K562 (cell line): ENCODE measurements around the gene SLC13A4. TPM values are rescaled to one million over a fixed set of nuclear protein-coding genes. Genes with fewer than 3 reads are reported as not detected.

Source experiments
- FOXJ3 ChIP-seq: sonication (generic); formaldehyde crosslinking; IDR thresholded peaks from 2 replicates; pipeline ENCODE4 v1.4.0; 2020; ENCODE audit warnings: mild to moderate bottlenecking, missing genetic modification reagents
- HLTF ChIP-seq: fragments of 450-650 bp; IDR thresholded peaks from 2 replicates; pipeline ENCODE4 v1.6.1; 2016
- MAFG ChIP-seq: fragments of 450-650 bp; conservative IDR thresholded peaks from 2 replicates; pipeline ENCODE4 v1.6.1; 2016; ENCODE audit warnings: missing genetic modification characterization, missing compliant biosample characterization
- NFXL1 ChIP-seq: fragments of 450-650 bp; formaldehyde crosslinking; IDR thresholded peaks from 2 replicates; pipeline ENCODE4 v1.4.0; 2021; ENCODE audit warnings: mild to moderate bottlenecking
- NFYB ChIP-seq: IDR thresholded peaks from 2 replicates; pipeline ENCODE4 v1.6.1; 2011; ENCODE audit warnings: mild to moderate bottlenecking, moderate library complexity; ENCODE audit not compliant: insufficient read length; ENCODE audit errors: extremely low read depth
- RBM22 ChIP-seq: fragments of 200-400 bp; formaldehyde crosslinking; IDR thresholded peaks from 2 replicates; pipeline ENCODE4 v1.6.1; 2018; ENCODE audit warnings: low read length, low read depth; ENCODE audit not compliant: poor library complexity, severe bottlenecking
- ZBED1 ChIP-seq: IDR thresholded peaks from 2 replicates; pipeline ENCODE4 v1.6.1; 2014
- ZNF165 ChIP-seq: fragments of 250-450 bp; sonication (Bioruptor Pico); IDR thresholded peaks from 2 replicates; pipeline ENCODE4 v1.4.0; 2020; ENCODE audit warnings: borderline replicate concordance
- ZNF311 ChIP-seq: fragments of 250-450 bp; sonication (Bioruptor Pico); IDR thresholded peaks from 2 replicates; pipeline ENCODE4 v1.4.0; 2020; ENCODE audit warnings: mild to moderate bottlenecking, moderate library complexity
- ZNF507 ChIP-seq: conservative IDR thresholded peaks from 2 replicates; pipeline ENCODE4 v1.6.1; 2017; ENCODE audit warnings: missing genetic modification characterization, missing compliant biosample characterization
- ZNF586 ChIP-seq: fragments of 450-650 bp; formaldehyde crosslinking; conservative IDR thresholded peaks from 2 replicates; pipeline ENCODE4 v1.4.0; 2020; ENCODE audit warnings: mild to moderate bottlenecking, moderate library complexity
- polyA plus RNA-seq, 8 experiments: library from polyadenylated mRNA; depleted of rRNA in 4 of 8; stranded (reverse) in 5 of 8; unstranded in 3 of 8; fragments of >200 nt; fragmentation: Nextera tagmentation in 2 of 8; fragmentation: Illumina TruSeq in 1 of 8; extraction: Ambion mirVana in 2 of 8; extraction: Trizol in 1 of 8; gene quantifications; 2 replicates each; pipeline versions ENCODE4 v1.2.1 to v1.2.3, GENCODE V29; 2011 to 2014; ENCODE audit warnings: inconsistent platforms in 1 of 8, missing spikeins in 1 of 8
- total RNA-seq, 7 experiments: library from RNA; depleted of rRNA in 6 of 7; stranded (reverse); fragments of >200 nt in 6 of 7; fragmentation: Illumina TruSeq in 2 of 7; extraction: Trizol in 2 of 7; gene quantifications; 2 replicates each; pipeline versions ENCODE4 v1.2.1 to v1.2.3, GENCODE V29; 2011 to 2021; ENCODE audit warnings: low replicate concordance in 1 of 7
- TF ChIP-seq, protein P1 (sequence below): sonication (generic); formaldehyde crosslinking; IDR thresholded peaks from 2 replicates; pipeline ENCODE4 v1.8.1; 2023; ENCODE audit warnings: missing genetic modification reagents, mild to moderate bottlenecking, borderline replicate concordance
- TF ChIP-seq, protein P2 (sequence below): fragments of 450-650 bp; IDR thresholded peaks from 2 replicates; pipeline ENCODE4 v1.6.1; 2016; ENCODE audit warnings: mild to moderate bottlenecking, moderate library complexity

SLC13A4 gene
- total and polyA plus RNA-seq, 9 of the 15 experiments (the other 6 are each of a cell fraction or from before 2014, with no cell fraction given), result 0.11 to 1.0 (median 0.36) TPM

DNA sequence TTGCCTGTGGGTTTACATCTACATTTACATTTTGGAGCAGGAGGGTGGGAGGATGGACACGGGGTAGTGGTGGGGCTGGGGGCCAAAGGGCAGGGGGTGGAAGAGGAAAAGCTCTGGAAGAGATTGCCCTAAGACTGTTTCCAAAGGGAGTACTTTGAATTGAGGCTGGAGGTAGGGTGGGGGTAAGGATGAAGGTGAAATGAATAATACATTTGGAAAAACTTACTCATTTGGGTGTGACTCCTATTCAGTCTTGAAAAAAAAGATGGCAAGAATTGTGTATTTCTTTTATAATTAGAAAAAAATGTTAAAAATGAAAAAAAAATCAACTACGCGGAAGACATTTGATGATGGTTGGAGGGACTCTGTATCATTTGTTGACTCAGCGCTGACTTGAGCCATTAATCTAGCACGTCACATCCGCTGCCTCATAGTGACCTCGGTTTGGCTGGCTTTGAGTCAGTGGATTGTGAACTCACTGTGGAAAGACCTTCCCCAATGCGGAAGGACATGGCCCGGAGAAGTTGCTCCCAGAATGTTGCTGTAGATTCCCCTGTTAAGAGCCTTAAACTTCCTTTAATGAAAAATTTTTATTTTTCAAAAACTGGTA, 17.8 kb upstream of the SLC13A4 start (continued):
- no peak for TF ChIP-seq ZNF586 (CRISPR knock-in tag)
- TF ChIP-seq ZNF311 (CRISPR knock-in tag), result no peak
- TF ChIP-seq MAFG (tag), result 0 out of 2 replicates have a peak, but pooled peaks have one; percentile 16
- TF ChIP-seq ZBED1, result no peak
- no peak for TF ChIP-seq NFXL1
- TF ChIP-seq FOXJ3 (CRISPR knock-in tag), result no peak
- TF ChIP-seq, protein P1, sequence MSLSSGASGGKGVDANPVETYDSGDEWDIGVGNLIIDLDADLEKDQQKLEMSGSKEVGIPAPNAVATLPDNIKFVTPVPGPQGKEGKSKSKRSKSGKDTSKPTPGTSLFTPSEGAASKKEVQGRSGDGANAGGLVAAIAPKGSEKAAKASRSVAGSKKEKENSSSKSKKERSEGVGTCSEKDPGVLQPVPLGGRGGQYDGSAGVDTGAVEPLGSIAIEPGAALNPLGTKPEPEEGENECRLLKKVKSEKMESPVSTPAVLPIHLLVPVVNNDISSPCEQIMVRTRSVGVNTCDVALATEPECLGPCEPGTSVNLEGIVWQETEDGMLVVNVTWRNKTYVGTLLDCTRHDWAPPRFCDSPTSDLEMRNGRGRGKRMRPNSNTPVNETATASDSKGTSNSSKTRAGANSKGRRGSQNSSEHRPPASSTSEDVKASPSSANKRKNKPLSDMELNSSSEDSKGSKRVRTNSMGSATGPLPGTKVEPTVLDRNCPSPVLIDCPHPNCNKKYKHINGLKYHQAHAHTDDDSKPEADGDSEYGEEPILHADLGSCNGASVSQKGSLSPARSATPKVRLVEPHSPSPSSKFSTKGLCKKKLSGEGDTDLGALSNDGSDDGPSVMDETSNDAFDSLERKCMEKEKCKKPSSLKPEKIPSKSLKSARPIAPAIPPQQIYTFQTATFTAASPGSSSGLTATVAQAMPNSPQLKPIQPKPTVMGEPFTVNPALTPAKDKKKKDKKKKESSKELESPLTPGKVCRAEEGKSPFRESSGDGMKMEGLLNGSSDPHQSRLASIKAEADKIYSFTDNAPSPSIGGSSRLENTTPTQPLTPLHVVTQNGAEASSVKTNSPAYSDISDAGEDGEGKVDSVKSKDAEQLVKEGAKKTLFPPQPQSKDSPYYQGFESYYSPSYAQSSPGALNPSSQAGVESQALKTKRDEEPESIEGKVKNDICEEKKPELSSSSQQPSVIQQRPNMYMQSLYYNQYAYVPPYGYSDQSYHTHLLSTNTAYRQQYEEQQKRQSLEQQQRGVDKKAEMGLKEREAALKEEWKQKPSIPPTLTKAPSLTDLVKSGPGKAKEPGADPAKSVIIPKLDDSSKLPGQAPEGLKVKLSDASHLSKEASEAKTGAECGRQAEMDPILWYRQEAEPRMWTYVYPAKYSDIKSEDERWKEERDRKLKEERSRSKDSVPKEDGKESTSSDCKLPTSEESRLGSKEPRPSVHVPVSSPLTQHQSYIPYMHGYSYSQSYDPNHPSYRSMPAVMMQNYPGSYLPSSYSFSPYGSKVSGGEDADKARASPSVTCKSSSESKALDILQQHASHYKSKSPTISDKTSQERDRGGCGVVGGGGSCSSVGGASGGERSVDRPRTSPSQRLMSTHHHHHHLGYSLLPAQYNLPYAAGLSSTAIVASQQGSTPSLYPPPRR (CRISPR knock-in tag), result no peak
- TF ChIP-seq ZNF507, result no peak
- no peak for TF ChIP-seq NFYB
- no peak for TF ChIP-seq RBM22
- TF ChIP-seq, protein P2, sequence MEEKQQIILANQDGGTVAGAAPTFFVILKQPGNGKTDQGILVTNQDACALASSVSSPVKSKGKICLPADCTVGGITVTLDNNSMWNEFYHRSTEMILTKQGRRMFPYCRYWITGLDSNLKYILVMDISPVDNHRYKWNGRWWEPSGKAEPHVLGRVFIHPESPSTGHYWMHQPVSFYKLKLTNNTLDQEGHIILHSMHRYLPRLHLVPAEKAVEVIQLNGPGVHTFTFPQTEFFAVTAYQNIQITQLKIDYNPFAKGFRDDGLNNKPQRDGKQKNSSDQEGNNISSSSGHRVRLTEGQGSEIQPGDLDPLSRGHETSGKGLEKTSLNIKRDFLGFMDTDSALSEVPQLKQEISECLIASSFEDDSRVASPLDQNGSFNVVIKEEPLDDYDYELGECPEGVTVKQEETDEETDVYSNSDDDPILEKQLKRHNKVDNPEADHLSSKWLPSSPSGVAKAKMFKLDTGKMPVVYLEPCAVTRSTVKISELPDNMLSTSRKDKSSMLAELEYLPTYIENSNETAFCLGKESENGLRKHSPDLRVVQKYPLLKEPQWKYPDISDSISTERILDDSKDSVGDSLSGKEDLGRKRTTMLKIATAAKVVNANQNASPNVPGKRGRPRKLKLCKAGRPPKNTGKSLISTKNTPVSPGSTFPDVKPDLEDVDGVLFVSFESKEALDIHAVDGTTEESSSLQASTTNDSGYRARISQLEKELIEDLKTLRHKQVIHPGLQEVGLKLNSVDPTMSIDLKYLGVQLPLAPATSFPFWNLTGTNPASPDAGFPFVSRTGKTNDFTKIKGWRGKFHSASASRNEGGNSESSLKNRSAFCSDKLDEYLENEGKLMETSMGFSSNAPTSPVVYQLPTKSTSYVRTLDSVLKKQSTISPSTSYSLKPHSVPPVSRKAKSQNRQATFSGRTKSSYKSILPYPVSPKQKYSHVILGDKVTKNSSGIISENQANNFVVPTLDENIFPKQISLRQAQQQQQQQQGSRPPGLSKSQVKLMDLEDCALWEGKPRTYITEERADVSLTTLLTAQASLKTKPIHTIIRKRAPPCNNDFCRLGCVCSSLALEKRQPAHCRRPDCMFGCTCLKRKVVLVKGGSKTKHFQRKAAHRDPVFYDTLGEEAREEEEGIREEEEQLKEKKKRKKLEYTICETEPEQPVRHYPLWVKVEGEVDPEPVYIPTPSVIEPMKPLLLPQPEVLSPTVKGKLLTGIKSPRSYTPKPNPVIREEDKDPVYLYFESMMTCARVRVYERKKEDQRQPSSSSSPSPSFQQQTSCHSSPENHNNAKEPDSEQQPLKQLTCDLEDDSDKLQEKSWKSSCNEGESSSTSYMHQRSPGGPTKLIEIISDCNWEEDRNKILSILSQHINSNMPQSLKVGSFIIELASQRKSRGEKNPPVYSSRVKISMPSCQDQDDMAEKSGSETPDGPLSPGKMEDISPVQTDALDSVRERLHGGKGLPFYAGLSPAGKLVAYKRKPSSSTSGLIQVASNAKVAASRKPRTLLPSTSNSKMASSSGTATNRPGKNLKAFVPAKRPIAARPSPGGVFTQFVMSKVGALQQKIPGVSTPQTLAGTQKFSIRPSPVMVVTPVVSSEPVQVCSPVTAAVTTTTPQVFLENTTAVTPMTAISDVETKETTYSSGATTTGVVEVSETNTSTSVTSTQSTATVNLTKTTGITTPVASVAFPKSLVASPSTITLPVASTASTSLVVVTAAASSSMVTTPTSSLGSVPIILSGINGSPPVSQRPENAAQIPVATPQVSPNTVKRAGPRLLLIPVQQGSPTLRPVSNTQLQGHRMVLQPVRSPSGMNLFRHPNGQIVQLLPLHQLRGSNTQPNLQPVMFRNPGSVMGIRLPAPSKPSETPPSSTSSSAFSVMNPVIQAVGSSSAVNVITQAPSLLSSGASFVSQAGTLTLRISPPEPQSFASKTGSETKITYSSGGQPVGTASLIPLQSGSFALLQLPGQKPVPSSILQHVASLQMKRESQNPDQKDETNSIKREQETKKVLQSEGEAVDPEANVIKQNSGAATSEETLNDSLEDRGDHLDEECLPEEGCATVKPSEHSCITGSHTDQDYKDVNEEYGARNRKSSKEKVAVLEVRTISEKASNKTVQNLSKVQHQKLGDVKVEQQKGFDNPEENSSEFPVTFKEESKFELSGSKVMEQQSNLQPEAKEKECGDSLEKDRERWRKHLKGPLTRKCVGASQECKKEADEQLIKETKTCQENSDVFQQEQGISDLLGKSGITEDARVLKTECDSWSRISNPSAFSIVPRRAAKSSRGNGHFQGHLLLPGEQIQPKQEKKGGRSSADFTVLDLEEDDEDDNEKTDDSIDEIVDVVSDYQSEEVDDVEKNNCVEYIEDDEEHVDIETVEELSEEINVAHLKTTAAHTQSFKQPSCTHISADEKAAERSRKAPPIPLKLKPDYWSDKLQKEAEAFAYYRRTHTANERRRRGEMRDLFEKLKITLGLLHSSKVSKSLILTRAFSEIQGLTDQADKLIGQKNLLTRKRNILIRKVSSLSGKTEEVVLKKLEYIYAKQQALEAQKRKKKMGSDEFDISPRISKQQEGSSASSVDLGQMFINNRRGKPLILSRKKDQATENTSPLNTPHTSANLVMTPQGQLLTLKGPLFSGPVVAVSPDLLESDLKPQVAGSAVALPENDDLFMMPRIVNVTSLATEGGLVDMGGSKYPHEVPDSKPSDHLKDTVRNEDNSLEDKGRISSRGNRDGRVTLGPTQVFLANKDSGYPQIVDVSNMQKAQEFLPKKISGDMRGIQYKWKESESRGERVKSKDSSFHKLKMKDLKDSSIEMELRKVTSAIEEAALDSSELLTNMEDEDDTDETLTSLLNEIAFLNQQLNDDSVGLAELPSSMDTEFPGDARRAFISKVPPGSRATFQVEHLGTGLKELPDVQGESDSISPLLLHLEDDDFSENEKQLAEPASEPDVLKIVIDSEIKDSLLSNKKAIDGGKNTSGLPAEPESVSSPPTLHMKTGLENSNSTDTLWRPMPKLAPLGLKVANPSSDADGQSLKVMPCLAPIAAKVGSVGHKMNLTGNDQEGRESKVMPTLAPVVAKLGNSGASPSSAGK, result no peak
- TF ChIP-seq ZNF165 (CRISPR knock-in tag), result no peak
- no peak for TF ChIP-seq HLTF
